NCI-H82 treated with DMSO at 0.1 percent for 48 hours (cell line): Measurements from ENCODE around the gene FBN2.
"Not testable (repeated sequence)": the region's sequence is repeated elsewhere in the genome, so short reads cannot be mapped to it uniquely, and the experiment has no call there.

ENCODE experiments used
- DNase-seq: peaks from one replicate; lab custom pipeline; 2025; ENCODE audit not compliant: unreplicated experiment; lab: John Stamatoyannopoulos, UW

FBN2 gene

DNA sequence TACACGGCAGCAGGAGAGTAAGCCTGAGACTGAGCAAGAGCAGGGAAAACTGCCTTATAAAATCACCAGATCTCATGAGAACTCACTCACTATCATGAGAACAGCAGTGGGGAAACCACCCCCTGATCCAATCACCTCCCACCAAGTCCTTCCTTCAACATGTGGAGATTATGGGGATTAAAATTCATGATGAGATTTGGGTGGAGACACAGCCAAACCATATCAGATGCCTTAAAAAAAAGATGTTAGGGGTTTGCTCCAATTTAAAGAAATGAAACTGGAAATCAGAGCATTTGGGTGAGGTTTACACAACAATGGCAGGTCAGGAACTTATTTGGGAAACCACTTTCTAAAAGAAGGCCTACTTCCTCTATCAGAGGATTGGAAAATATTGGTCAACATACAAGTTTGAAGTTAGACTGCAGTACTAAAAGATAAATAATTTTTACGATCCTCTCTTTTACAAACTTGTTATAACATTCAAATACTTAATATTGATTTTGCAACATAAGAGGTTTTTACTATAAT lies 105.1 kb downstream of the FBN2 start:
- peak; percentile 32 for DNase-seq

DNA sequence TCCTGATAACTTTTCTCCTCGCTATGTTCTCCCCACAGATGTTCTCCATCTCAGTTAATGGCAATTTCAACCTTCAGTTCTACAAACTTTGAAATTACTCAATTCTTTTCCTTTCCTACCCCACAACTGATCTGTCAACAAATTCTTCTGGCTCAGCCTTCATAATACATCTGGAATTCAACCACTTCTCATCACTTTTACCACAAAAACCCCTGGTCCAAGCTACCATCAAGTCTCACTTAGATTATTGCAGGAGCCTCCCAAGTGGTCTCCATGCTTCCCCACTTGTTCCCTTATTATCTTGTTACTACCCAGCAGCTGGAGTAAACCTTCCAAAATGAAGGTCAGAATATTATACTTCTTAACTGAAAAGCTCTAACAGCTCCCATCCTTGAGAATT lies 110.1 kb downstream of the FBN2 start:
- DNase-seq: no peak

DNA sequence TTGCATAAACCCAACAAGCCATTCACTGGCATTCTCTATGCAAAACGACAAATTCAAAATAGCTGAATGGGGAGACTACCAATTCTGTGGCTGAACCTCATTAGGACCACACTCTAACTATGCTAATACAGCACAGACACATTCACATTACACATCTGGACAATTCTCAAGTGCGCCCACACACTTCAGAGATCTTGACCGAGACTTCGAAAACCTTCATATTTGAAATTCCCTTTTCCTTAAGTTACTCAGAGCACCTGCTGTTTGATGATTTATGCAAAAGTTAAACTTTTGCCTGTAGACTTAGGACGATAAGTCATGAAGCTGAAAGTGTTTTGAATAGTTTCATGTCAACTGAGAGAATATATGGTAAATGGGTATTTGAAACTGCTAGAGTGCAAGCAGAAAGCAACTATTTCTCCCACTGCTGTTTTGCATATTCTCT lies 111.9 kb downstream of the FBN2 start:
- DNase-seq: no peak

DNA sequence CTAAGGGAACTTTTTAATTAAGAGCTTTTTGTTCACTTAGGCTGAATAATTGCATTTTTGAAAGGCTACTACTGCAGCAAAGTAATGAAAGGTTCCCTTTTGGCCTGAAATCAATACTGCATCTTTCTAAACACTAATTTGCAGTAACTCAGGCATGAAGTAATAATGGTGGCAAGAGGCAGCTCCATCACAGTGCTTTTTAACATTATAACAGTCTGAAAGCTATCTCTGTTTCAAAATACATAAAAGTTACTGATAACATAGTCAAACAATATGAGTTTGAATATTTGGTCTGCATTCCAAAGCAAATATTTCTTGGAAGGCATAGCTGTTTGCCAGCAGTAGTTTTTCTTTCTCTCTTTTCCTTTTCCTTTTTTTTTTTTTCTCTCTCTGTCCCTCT lies 113.4 kb downstream of the FBN2 start:
- DNase-seq: no peak

DNA sequence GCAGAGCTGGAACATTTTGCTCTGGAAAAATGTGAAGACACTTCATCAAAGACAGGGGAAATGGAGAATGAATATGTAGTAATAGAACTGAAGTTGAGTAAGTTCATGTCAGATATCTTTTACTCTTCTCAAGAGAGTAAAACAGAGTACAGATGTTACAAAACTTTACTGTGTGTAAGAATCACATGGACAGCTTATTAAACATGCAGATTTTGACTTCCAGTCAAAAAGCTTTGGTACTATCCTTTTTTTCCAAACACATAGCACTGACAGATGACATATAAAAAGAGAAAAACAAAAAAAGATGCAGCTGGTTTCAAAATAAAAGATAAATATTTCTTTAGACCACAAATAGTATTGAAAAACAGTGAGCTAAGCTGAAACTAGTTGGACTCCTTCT lies 115.4 kb downstream of the FBN2 start:
- no peak for DNase-seq

DNA sequence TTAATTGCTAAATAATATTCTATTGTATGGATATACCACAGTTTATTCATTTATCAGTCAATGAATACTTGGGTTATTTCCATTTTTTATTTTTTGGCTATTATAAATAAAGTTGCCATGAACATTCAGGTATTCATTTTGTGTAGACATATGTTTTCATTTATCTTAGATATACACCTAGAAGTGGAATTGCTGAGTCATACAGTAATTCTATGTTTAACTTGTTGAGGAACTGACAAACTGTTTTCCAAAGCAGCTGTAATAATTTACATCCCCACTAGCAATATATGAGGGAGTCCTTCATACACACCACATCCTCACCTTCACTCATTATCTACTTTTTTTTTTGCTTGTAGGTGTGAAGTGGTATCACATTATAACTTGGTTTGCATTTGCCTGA lies 123.6 kb downstream of the FBN2 start:
- DNase-seq: no peak

DNA sequence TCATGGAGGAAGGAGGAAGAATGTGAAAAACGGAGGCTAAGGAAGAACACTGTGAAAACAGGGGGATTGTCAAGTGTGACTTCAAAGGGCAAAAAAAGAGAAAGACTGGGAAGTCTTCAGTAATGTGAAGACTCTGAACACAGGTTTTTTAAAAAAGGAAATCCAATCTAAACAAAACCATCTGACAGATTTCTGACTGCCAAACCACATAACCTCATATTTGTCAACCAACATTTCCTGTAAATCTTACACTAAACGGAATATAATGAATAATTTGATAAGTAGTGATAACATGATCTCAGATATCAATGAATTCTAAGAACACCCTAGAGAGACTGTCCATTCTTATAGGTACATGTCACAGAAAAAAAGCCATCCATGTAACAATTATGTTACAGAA lies 124.7 kb downstream of the FBN2 start:
- no peak for DNase-seq

DNA sequence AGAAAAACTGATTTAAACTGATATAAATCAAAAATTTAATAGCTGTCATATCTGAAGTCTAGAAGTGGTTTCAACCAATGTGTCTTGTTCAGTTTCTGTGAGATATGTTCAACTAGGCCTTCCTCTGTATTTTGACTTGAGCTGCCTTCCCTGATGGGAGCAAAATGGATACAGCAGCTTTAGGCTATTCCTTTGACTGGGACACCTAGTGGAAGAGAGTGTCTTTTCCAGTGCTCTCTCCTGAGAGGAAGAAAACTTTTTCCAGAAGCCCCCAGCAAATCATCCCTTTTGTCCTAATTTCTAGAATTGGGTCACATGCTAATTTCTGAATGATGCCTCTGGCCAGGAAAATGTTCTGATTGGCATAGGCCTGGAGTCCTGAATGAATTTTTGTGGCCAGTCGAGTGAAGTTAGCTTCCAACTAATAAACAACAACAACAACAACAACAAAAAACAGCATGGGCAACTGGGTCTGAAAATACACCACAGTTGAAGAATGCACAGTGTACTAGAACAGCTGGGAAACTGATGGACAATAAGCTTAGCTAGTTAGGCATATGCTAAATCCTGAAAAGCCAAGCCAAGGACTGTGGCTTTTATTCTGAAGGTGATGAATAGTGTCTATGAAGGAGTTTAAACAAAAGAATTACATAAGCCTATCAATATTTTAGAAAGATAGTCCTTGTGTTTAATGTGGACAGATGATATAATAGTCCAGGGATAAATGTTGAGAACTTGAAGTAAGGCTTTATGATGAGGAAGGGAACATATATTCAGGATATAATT lies 125.7 kb downstream of the FBN2 start:
- DNase-seq: no peak

DNA sequence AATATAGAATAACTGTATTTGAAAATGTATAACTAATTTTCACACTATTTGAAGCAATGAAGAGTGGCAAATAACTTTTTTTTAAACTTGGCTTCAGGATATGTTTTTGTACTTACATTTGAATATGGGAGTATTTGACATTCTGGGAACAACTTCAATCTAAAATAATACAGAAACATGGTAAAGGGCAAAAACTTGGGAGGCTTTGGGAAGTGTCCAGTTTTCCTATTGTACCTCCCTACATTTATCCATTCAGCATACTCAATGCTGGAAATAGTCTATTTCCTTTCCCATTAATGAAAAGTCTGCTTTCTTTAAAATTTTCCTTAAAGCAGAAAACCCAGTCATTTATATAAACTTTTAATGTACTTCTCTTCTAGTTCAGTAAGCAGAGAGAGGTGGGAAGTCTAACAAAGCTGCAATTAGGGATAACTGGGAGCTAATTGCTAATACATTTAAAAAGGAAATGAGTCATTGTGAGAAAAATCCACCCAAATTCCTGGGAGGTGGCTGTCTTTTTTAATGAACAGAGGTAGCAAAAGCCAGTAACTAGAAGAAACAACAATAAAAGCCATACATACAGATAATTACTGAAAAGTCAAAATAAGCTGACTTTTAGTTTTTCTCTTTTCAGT lies 128.8 kb downstream of the FBN2 start:
- no peak for DNase-seq

DNA sequence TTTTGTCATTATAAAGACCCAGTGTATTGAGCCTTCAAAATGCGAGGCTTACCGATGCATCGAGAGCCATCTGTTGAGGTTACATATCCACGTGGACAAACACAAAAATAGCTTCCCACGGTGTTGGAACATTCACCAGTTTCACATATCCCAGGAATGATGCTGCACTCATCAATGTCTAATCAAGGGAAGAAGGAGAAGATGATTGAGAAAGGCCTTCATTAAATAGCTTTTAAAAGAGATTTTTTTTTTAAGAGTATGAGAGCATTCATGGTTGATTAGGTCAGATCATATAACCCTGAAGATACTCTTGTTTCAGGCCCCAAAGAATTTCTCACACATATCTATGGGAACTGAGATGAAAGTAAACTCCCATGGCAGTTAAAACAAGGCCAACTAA lies 129.4 kb downstream of the FBN2 start:
- no peak for DNase-seq

DNA sequence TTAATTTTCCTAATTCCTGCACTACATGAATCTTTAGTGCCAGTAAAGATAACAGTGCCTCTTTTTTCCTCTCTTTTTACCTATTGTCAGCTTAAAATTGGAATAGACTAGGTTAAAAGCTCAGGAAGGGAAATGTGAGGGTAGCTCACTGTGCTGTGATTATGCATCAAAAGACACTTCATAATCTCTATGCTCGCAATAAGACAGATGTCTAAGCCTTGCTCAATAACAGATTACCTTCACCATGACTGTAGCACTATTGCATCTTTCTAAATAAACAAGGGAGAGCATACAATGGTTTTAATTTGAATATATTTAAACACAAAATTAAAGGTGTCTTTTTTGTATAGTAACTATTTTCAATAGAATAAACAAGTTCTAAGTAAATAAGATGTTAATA lies 130.1 kb downstream of the FBN2 start:
- no peak for DNase-seq

DNA sequence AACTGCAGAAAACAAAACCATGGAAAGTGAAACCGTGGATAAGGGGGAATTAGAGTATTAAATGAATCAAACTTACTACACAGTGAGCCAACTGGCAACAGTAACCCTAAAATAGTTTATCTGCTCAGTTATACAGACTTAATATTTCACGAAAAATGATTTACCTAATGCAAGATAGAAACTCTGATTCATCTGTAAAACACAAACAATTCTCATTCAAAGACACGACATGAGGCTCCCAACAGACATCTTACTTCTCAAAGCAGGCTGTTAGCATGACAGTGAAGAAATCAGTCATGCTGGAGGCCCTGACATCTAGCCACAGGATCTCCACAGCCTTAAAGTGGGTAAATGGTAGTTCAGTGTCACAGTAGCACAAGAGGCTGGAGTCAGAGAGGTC lies 131.2 kb downstream of the FBN2 start:
- DNase-seq: no peak

DNA sequence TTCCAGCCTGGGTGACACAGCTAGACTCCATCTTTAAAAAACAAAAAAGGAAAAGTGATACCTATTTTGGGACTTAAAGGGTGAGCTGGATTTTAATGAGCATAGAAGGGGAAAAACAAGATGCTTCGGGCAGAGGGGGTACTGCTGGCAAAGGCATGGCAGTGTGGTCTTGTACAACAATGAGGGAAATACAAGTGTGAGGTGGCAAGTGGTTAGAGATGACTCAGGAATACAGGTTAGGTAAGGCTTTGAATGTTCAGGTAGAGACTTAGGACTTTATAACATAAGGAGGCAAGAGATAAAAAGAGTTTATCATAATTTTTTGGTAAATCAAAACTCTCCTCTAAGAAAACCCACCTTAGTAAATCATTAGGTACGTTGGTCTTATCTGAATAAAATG lies 132.9 kb downstream of the FBN2 start:
- DNase-seq: no peak

DNA sequence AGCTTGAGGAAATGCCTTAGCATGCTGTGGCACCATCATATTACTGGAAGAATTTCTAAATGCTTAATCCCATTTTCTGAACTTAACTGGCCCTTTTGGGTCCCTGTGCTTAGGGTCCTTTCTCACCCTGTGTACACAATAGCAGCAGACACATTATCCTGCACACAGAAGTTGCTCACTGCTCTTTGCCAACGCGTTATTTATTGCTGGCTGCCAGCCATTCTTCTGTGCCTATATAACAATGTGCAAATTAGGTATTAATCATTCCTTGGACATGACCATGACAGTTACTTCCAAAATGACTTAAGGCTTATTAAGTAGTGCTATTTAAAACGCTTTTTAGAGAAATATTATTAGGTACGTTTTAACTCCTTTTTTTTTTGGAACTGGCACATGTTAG lies 134.7 kb downstream of the FBN2 start:
- DNase-seq: no peak

DNA sequence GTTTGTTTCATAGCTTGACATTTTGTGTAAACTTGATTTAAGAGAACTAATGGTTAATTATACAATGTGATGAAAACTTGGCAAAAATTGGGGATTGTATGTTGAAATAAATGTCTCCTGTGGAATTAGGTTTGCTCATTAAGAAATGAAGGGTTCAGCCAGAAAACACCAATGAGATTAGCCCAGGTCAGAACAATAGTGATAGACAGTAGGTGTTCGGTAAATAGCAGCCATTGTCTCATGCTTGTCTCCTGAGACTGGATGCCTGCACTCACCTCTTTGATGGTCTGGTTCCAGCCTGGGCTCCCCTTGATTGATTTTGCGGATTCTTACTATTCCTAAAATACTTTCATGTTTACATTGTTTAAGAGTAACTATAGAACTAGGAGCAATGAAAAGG lies 135.5 kb downstream of the FBN2 start:
- no peak for DNase-seq

DNA sequence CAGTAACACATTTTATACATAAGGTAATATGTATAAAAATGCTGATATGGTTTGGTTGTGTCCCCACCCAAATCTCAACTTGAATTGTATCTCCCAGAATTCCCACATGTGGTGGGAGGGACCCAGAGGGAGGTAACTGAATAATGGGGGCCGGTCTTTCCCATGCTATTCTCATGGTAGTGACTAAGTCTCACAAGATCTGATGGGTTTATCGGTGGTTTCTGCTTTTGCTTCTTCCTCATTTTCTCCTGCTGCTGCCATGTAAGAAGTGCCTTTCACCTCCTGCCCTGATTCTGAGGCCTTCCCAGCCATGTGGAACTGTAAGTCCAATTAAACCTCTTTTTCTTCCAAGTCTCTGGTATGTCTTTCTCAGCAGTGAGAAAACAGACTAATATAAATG lies 137.3 kb downstream of the FBN2 start:
- DNase-seq: not testable (repeated sequence)

DNA sequence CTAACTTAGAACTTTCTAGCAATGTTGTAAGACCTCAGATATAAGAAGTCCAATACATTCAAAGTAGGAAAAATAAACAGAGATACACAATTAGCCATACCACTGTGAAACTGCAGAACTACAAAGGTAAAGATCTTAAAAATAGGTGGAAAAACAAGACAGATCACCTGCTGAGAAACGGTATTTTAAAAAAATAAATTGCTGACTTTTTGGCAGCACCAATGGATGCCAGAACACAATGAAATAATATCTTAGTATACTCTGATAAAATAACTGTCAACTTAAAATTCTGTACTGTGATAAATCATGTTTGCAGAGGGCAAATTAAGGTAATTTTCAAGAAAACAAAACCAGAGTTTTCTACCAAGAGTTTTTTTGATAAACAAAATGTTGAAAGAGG lies 138.9 kb downstream of the FBN2 start:
- DNase-seq: no peak

DNA sequence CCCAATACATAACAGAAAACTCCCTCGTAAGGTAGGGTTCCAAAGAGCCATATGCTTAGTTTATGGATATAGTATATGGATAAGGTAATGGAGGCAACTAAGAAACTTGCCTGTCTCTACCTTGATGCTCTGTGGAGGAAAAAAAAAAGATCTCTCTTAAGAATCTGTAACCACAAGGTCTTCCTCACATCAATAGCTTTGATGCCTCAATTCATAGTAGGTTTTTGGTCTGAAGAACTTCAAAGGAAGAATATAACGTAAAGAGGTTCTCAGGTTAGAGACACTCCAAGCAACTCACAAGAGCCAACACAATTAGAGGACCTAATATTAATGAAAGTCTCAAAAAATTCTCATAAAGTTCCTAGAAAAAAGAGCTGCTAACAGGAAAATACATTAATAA lies 140.2 kb downstream of the FBN2 start:
- DNase-seq: no peak

DNA sequence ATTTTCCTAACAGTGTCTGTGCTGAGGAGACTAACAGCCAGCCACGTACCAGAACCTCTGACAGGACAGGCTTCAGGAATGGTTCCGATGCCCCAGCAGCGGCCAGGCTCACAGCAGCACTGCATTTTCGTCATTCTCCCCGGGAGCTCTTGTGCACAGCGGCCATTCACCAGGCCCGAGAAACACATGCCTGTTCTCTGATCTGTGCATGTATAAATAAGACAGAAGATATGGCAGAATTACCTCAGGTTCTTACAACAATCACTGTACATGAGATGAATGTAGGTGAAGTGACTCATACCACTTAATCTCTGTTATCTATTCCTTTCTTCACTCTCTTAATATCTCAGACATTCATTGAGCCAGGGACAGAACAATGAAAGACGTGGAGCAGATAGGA lies 143.0 kb downstream of the FBN2 start:
- DNase-seq: no peak

DNA sequence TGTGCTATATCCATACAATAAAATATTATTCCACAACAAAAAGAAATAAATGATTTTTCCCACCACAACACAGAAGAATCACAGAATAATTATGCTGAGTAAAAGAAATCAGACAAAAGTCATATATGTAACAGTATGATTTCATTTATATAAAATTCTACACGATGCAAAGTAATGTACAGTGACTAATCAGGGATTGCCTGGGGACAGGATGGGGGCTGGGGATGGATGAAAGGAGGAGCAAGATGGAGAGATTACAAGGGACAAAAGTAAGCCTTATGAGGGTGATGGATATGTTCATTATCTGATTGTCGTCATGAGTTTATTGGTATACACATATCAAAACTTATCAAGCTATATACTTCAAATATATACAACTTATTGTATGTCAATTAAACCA lies 154.0 kb downstream of the FBN2 start:
- DNase-seq: no peak

DNA sequence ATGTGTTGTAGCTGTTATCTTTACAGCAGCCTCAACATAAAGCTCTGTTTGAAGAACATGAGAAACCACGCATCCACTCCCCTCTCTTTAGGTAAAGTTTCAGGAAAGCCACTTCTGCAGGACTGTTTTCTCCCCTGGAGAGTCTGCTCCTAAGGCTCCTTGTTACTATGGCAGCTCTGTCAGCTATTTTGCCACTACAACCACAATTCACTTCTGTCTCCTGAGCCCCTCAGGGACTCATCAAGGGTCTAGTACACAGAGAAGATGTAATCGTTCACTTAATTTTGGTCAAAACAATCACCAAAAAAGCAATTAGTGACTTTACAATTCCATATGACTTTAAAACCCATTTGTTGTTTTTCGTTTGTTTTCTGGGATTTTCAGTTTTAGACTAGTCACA lies 157.7 kb downstream of the FBN2 start:
- no peak for DNase-seq

DNA sequence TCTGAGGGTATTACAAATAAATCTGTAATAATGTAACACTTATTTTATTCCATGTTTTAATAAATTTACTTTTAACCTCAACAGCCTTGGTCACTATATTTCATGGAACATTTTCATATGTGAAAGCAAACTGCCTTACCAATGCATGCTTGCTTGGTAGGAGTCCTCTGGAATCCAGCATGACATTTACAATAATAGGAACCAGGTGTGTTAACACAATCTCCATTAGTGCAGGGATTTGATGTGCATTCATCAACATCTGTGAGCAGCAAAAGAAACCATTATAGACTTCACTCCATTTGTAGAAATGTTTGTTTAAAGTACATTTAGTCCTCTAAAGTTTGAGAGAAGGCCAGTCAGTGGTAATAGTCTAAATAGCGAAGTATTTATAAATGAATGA lies 159.4 kb downstream of the FBN2 start:
- DNase-seq: no peak

DNA sequence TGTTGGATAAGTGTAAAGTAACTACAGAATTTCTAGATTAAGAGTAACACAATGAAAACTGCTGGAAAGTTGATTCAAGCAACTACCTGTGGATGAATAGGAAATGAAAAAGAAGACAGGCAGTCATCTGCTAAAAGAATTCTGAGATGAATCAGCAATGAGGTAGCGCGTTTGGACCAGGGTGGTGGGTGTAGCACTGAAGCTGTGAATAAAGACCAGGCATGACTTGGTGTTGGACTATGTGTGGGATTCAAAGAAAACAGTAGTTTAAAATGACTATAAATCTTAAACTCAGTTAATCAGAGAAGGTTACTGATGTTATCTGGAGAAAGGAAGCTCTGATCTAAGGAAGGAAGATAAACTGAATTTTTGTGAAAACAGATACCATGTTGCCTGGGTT lies 159.8 kb downstream of the FBN2 start:
- no peak for DNase-seq
